GM06990 (cell line): ENCODE results near the gene SPTY2D1.
"Not testable (repeated sequence)": the region's sequence is repeated elsewhere in the genome, so short reads cannot be mapped to it uniquely, and the experiment has no call there.

Experiments used
- DNase-seq: peaks from one replicate; pipeline ENCODE4 v3.0.0-alpha.2; 2011; ENCODE audit not compliant: insufficient read length; ENCODE audit errors: extremely low read depth
- H3K27me3 ChIP-seq: replicated peaks from 2 replicates; pipeline ENCODE4 v1.6.0; 2011; ENCODE audit warnings: low read length; ENCODE audit not compliant: control insufficient read depth, insufficient read depth
- H3K36me3 ChIP-seq: 2 replicates; pipeline ENCODE4 v1.5.1; 2011; ENCODE audit warnings: low read length; ENCODE audit not compliant: control insufficient read depth, insufficient read depth
- H3K4me3 ChIP-seq: replicated peaks from 2 replicates; pipeline ENCODE4 v1.5.1; 2011; ENCODE audit warnings: low read depth, mild to moderate bottlenecking, control low read depth, low read length
- CTCF ChIP-seq: IDR thresholded peaks from 2 replicates; pipeline ENCODE4 v1.5.1; 2011; ENCODE audit warnings: low read length, control low read depth, mild to moderate bottlenecking, inconsistent platforms; ENCODE audit not compliant: insufficient read depth, poor library complexity, severe bottlenecking

Gene SPTY2D1

GRCh38 chr11:18650859-18651557 is 16.9 kb upstream of the SPTY2D1 start:
- DNase-seq: peak; percentile 45
- H3K4me3 ChIP-seq: 0 out of 2 replicates have a peak overlapping the region, but pooled peaks have one; percentile 2

DNA sequence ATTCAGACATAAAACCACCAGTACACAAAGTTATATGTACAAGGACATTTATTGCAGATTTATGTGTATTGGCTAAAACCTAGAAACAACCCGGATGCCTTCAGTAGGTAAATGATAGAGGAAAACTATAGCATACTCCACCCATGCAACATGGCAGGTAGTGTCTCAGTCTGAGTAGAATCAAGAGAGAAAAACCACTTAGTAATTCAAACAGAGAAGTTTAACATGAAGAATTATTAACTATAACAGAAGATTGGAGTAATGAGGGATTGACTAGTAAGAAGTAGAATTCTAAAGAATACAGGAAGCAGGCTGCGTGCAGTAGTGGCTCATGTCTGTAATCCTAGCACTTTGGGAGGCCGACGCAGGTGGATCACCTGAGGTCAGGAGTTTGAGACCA is 16.2 kb upstream of the SPTY2D1 start:
- Histone ChIP-seq H3K4me3 (no peak overlapping the region), H3K27me3 (no peaks in the 10 kb centered on the region), H3K36me3 (no peaks in the 10 kb centered on the region)
- DNase-seq: no peak
- TF ChIP-seq CTCF: no peak

More at GRCh38 chr11:18650859-18651557, 16.9 kb upstream of the SPTY2D1 start:
- TF ChIP-seq CTCF: peak; percentile 73
- Histone ChIP-seq H3K36me3 (no peaks in the 10 kb centered on the region), H3K27me3 (no peaks in the 10 kb centered on the region)

DNA sequence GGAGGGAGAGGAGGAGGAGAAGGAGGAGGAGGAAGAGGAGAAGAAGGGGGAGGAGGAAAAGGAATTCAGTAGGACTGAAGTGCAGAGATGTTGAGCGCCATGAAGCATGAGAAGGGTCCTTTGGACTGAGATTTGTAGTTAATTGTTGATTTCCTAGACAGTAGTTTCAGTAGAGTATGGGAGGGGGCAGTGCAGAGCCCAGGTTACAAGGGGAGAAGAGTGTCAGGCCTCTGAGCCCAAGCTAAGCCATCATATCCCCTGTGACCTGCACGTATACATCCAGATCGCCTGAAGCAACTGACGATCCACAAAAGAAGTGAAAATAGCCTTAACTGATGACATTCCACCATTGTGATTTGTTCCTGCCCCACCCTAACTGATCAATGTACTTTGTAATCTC is 8.9 kb upstream of the SPTY2D1 start:
- H3K4me3 ChIP-seq, H3K36me3 ChIP-seq, H3K27me3 ChIP-seq, DNase-seq: not testable (repeated sequence)

GRCh38 chr11:18641677-18642076 is 7.5 kb upstream of the SPTY2D1 start:
- H3K36me3 ChIP-seq: no peaks in the 10 kb centered on the region
- TF ChIP-seq CTCF: no peak
- H3K27me3 ChIP-seq: no peaks in the 10 kb centered on the region
- H3K4me3 ChIP-seq: no peak overlapping the region
- DNase-seq: no peak

GRCh38 chr11:18633256-18634139 is 644 bp downstream of the SPTY2D1 start:
- DNase-seq: peak; percentile 47
- no peaks in the 10 kb centered on the region for H3K27me3 ChIP-seq
- H3K4me3 ChIP-seq: peak overlapping the region; percentile 82
- no peak for TF ChIP-seq CTCF
- no peaks in the 10 kb centered on the region for H3K36me3 ChIP-seq

DNA sequence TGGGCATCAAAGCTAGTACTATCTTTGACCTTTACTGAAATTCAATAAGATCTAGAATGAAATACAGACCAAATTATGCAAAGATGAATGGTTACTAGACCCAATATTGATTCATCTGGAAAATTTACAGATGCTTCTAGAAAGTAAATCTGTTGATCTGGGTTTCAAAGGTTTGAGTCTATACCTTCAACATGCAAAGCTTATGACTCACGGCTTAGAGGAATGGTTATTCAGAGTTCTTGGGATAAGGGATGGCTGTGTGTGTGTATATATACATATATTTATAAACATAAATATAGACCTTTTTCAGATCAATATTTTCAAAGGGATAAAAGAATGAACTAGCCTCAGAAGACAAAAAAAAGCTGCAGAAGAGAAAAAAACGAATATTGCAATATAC is 1.3 kb downstream of the SPTY2D1 start:
- Histone ChIP-seq H3K36me3 (no peaks in the 10 kb centered on the region), H3K27me3 (no peaks in the 10 kb centered on the region), H3K4me3 (peak overlapping the region; percentile 82)
- DNase-seq: no peak
- no peak for TF ChIP-seq CTCF
